Measurements from ENCODE around the gene SERGEF. TPM values are rescaled to one million over a fixed set of nuclear protein-coding genes. Genes with fewer than 3 reads are reported as not detected.

Gene SERGEF
- polyA plus RNA-seq, 3 donors: 14.3 to 33.7 (median 33.3) TPM

- no peaks in the 10 kb centered on the region for H3K36me3 ChIP-seq (replicated peaks in 1 of 2; ENCODE audit: control insufficient read depth in 1 of 2, insufficient read depth in 2 of 2, low read length in 2 of 2)
- WGBS (ENCODE audit: insufficient coverage): no CpG with 5 or more reads among the region's 2 CpGs
- no peaks in the 10 kb centered on the region for H3K79me2 ChIP-seq (ENCODE audit: insufficient read depth, low read length)
- H3K36me3 Mint-ChIP-seq: no peaks in the 10 kb centered on the region
- H3K9me3 ChIP-seq (replicated peaks in 1 of 2; ENCODE audit: control insufficient read depth in 1 of 2, insufficient read depth in 1 of 2, low read length in 2 of 2): peaks cover 0 to 2% of the 10 kb centered on the region in 2 donors
- H3K9ac ChIP-seq (ENCODE audit: insufficient read depth, low read length, poor library complexity, severe bottlenecking): no peak overlapping the region
- no peak overlapping the region for H3K4me3 Mint-ChIP-seq
- intact Hi-C loops (cut with micrococcal nuclease): no loop called here
- no peak overlapping the region for H3K4me2 ChIP-seq (replicated peaks; ENCODE audit: extremely low read depth, low read length, poor library complexity, severe bottlenecking)
- no peaks in the 10 kb centered on the region for H3K4me1 Mint-ChIP-seq
- H3K4me3 ChIP-seq (replicated peaks in 1 of 3; ENCODE audit: low read depth in 2 of 3, low read length in 3 of 3): no peak overlapping the region
- H3K27ac ChIP-seq (ENCODE audit: low read depth in 1 of 2, low read length in 2 of 2): no peak overlapping the region
- TF ChIP-seq CTCF (IDR thresholded peaks at IDR 0.05): no peak
- H4K20me1 ChIP-seq (ENCODE audit: insufficient read depth, low read length): no peaks in the 10 kb centered on the region
- no peak overlapping the region for H3K27ac Mint-ChIP-seq
- DNase-seq: no peak
- peaks cover 16 to 29% (median 24%) of the 10 kb centered on the region in 3 donors for H3K27me3 Mint-ChIP-seq (ENCODE audit: low read depth in 3 of 3)
- H2AFZ ChIP-seq (ENCODE audit: insufficient read depth, low read depth, low read length, poor library complexity, severe bottlenecking): no peak overlapping the region
- H3K27me3 ChIP-seq (ENCODE audit: control insufficient read depth in 2 of 2, insufficient read depth in 2 of 2, low read length in 2 of 2): peaks cover 25 to 27% of the 10 kb centered on the region in 2 donors
- peaks cover 0 to 7% (median 5%) of the 10 kb centered on the region in 7 donors for H3K9me3 Mint-ChIP-seq
- H3K4me1 ChIP-seq (ENCODE audit: control insufficient read depth in 1 of 2, insufficient read depth in 2 of 2, low read length in 2 of 2): no peaks in the 10 kb centered on the region
Measured at GRCh38 chr11:18050848-18051247, 38.0 kb upstream of the SERGEF start.

GRCh38 chr11:18046116-18046777, 33.4 kb upstream of the SERGEF start, which contains the start of gene TPH1:
TPH1 (minus strand) TSS chr11:18046269; CDS start chr11:18040762, 5,507 bp downstream.
- H3K9me3 ChIP-seq (replicated peaks in 1 of 2; ENCODE audit: control insufficient read depth in 1 of 2, insufficient read depth in 1 of 2, low read length in 2 of 2): peaks cover 0 to 7% of the 10 kb centered on the region in 2 donors
- H3K4me1 ChIP-seq (ENCODE audit: control insufficient read depth in 1 of 2, insufficient read depth in 2 of 2, low read length in 2 of 2): no peaks in the 10 kb centered on the region
- 25% methylated on average over 28 of the region's 36 CpGs for WGBS (ENCODE audit: insufficient coverage)
- no peaks in the 10 kb centered on the region for H3K36me3 ChIP-seq (replicated peaks in 1 of 2; ENCODE audit: control insufficient read depth in 1 of 2, insufficient read depth in 2 of 2, low read length in 2 of 2)
- no peak for TF ChIP-seq CTCF (IDR thresholded peaks at IDR 0.05)
- peaks cover 38 to 55% (median 43%) of the 10 kb centered on the region in 3 donors for H3K27me3 Mint-ChIP-seq (ENCODE audit: low read depth in 3 of 3)
- H3K9me3 Mint-ChIP-seq: peaks cover 0 to 11% (median 7%) of the 10 kb centered on the region in 7 donors
- H3K4me3 ChIP-seq (replicated peaks in 1 of 3; ENCODE audit: low read depth in 2 of 3, low read length in 3 of 3): no peak within 1 kb of the TSS
- H3K36me3 Mint-ChIP-seq: no peaks in the 10 kb centered on the region
- peaks cover 40 to 42% of the 10 kb centered on the region in 2 donors for H3K27me3 ChIP-seq (ENCODE audit: control insufficient read depth in 2 of 2, insufficient read depth in 2 of 2, low read length in 2 of 2)
- no peaks in the 10 kb centered on the region for H4K20me1 ChIP-seq (ENCODE audit: insufficient read depth, low read length)
- no peak within 1 kb of the TSS for H3K27ac Mint-ChIP-seq
- intact Hi-C loops (cut with micrococcal nuclease): no loop called here
- H2AFZ ChIP-seq (ENCODE audit: insufficient read depth, low read depth, low read length, poor library complexity, severe bottlenecking): no peak within 1 kb of the TSS
- H3K27ac ChIP-seq (ENCODE audit: low read depth in 1 of 2, low read length in 2 of 2): no peak within 1 kb of the TSS
- H3K79me2 ChIP-seq (ENCODE audit: insufficient read depth, low read length): no peaks in the 10 kb centered on the region
- peak within 1 kb of the TSS in 1 of 2 donors; percentile 53 for H3K4me3 Mint-ChIP-seq
- DNase-seq: no peak
- no peak within 1 kb of the TSS for H3K4me2 ChIP-seq (replicated peaks; ENCODE audit: extremely low read depth, low read length, poor library complexity, severe bottlenecking)
- H3K9ac ChIP-seq (ENCODE audit: insufficient read depth, low read length, poor library complexity, severe bottlenecking): no peak within 1 kb of the TSS
- no peaks in the 10 kb centered on the region for H3K4me1 Mint-ChIP-seq

Measured in CD14-positive monocyte (primary cell).